NOMO-1 treated with DMSO at 0.1 percent for 48 hours (cell line): ENCODE data around the gene GALNT9.

Experiments used
- DNase-seq: peaks from one replicate; lab custom pipeline; 2025; ENCODE audit not compliant: unreplicated experiment; lab: John Stamatoyannopoulos, UW

The GALNT9 gene

GRCh38 chr12:132161796-132162507 is 167.4 kb downstream of the GALNT9 start:
- DNase-seq = no peak

GRCh38 chr12:132161036-132161781 is 168.2 kb downstream of the GALNT9 start:
- DNase-seq = no peak

GRCh38 chr12:132160601-132161035 is 168.8 kb downstream of the GALNT9 start:
- DNase-seq = no peak

GRCh38 chr12:132160016-132160415 is 169.4 kb downstream of the GALNT9 start:
- no peak for DNase-seq

GRCh38 chr12:132159555-132160003 is 169.8 kb downstream of the GALNT9 start:
- no peak for DNase-seq

- DNase-seq = no peak
Measured at GRCh38 chr12:132158677-132159554, 170.5 kb downstream of the GALNT9 start.

- DNase-seq = no peak
Measured at GRCh38 chr12:132157733-132158409, 171.5 kb downstream of the GALNT9 start.

- no peak for DNase-seq
Measured at GRCh38 chr12:132156573-132157325, 172.6 kb downstream of the GALNT9 start.

- no peak for DNase-seq
Measured at GRCh38 chr12:132155771-132156572, 173.4 kb downstream of the GALNT9 start.

GRCh38 chr12:132154941-132155770 is 174.2 kb downstream of the GALNT9 start:
- DNase-seq = no peak

GRCh38 chr12:132154341-132154761 is 175.0 kb downstream of the GALNT9 start:
- no peak for DNase-seq

GRCh38 chr12:132153501-132154340 is 175.7 kb downstream of the GALNT9 start:
- DNase-seq = peak; percentile 63

- DNase-seq = no peak
Measured at GRCh38 chr12:132152953-132153352, 176.4 kb downstream of the GALNT9 start.

- no peak for DNase-seq
Measured at GRCh38 chr12:132152411-132152821, 177.0 kb downstream of the GALNT9 start.

GRCh38 chr12:132151766-132152410 is 177.5 kb downstream of the GALNT9 start:
- no peak for DNase-seq

- no peak for DNase-seq
Measured at GRCh38 chr12:132151145-132151765, 178.1 kb downstream of the GALNT9 start.

GRCh38 chr12:132150780-132151144 is 178.6 kb downstream of the GALNT9 start:
- no peak for DNase-seq
